Activated CD8-positive, alpha-beta memory T cell treated with anti-CD3 and anti-CD28 coated beads, Interleukin-2, amount 50 U/mL, for 48 hours (primary cell): ENCODE data around the gene HDAC10.

ENCODE experiments used
- DNase-seq: peaks from one replicate; pipeline ENCODE4 v3.0.0-alpha.2; 2020

The HDAC10 gene

GRCh38 chr22:50233223-50233622, 17.8 kb downstream of the HDAC10 start:
- no peak for DNase-seq

GRCh38 chr22:50232481-50233151, 18.4 kb downstream of the HDAC10 start:
- DNase-seq: no peak

- DNase-seq: no peak
Observed at GRCh38 chr22:50229370-50229769, 21.7 kb downstream of the HDAC10 start.

- no peak for DNase-seq
Observed at GRCh38 chr22:50228366-50228765, 22.7 kb downstream of the HDAC10 start.

GRCh38 chr22:50227579-50228215, 23.4 kb downstream of the HDAC10 start:
- no peak for DNase-seq

- DNase-seq: no peak
Observed at GRCh38 chr22:50226875-50227165, 24.2 kb downstream of the HDAC10 start.

- no peak for DNase-seq
Observed at GRCh38 chr22:50226063-50226874, 24.8 kb downstream of the HDAC10 start.

- no peak for DNase-seq
Observed at GRCh38 chr22:50225200-50225969, 25.7 kb downstream of the HDAC10 start.

GRCh38 chr22:50224071-50224470, 27.0 kb downstream of the HDAC10 start:
- DNase-seq: no peak

- DNase-seq: no peak
Observed at GRCh38 chr22:50222508-50222907, 28.6 kb downstream of the HDAC10 start.

GRCh38 chr22:50221410-50222300, 29.4 kb downstream of the HDAC10 start:
- no peak for DNase-seq

- DNase-seq: no peak
Observed at GRCh38 chr22:50220603-50221409, 30.3 kb downstream of the HDAC10 start.

GRCh38 chr22:50219800-50220602, 31.1 kb downstream of the HDAC10 start:
- no peak for DNase-seq

- DNase-seq: no peak
Observed at GRCh38 chr22:50218996-50219727, 31.9 kb downstream of the HDAC10 start.

GRCh38 chr22:50218153-50218995, 32.7 kb downstream of the HDAC10 start:
- no peak for DNase-seq

GRCh38 chr22:50217543-50218152, 33.4 kb downstream of the HDAC10 start:
- DNase-seq: no peak

- DNase-seq: no peak
Observed at GRCh38 chr22:50216684-50217520, 34.2 kb downstream of the HDAC10 start.
